GM18498 (cell line): ENCODE measurements around the gene TIRAP.

Experiments
- ATAC-seq: cut with Tn5 transposase; IDR thresholded peaks from one replicate; pipeline ENCODE4 v1.9.1; 2021; ENCODE audit warnings: mild to moderate bottlenecking, moderate library complexity; ENCODE audit not compliant: unreplicated experiment

Gene TIRAP

GRCh38 chr11:126339863-126340434 is 57.1 kb downstream of the TIRAP start:
- no peak for ATAC-seq

- no peak for ATAC-seq
Observed at GRCh38 chr11:126340960-126341606, 58.2 kb downstream of the TIRAP start.

GRCh38 chr11:126341760-126342161 is 58.9 kb downstream of the TIRAP start:
- ATAC-seq, result no peak

GRCh38 chr11:126343051-126343450 is 60.2 kb downstream of the TIRAP start:
- ATAC-seq, result no peak
